CD8-positive, alpha-beta memory T cell (primary cell): ENCODE data around the gene STK10. TPM values are rescaled to one million over a fixed set of nuclear protein-coding genes. Genes with fewer than 3 reads are reported as not detected.
A peak's percentile ranks its signal among the peaks of the same experiment; 100 is the strongest.

Source experiments
- CTCF ChIA-PET: fragments of 350-600 bp; sonication (Branson Sonifier 250); formaldehyde crosslinking; loops from one replicate; lab custom pipeline; 2021; ENCODE audit warnings: antibody characterized with exemption; lab: Charles Lee
- POLR2A ChIA-PET: fragments of 350-600 bp; sonication (Branson Sonifier 250); formaldehyde crosslinking; loops from one replicate; lab custom pipeline; 2021; ENCODE audit warnings: antibody characterized with exemption; lab: Charles Lee
- DNase-seq, 5 donors: peaks; one replicate each; pipeline versions ENCODE4 v3.0.0 to v3.0.0-alpha.2; 2020 to 2022; ENCODE audit warnings: mixed read lengths in 1 of 5
- H3K27ac ChIP-seq: one replicate; pipeline ENCODE4 v1.7.0; 2013; ENCODE audit warnings: low read depth, mild to moderate bottlenecking, low read length, moderate library complexity
- H3K27me3 ChIP-seq: 2 replicates; pipeline ENCODE4 v1.7.0; 2013; ENCODE audit warnings: low read length, mild to moderate bottlenecking; ENCODE audit not compliant: insufficient read depth, poor library complexity, severe bottlenecking
- H3K36me3 ChIP-seq: 2 replicates; pipeline ENCODE4 v1.7.0; 2013; ENCODE audit warnings: mild to moderate bottlenecking, low read length, moderate library complexity; ENCODE audit not compliant: insufficient read depth
- H3K4me1 ChIP-seq: 2 replicates; pipeline ENCODE4 v1.7.0; 2013; ENCODE audit warnings: mild to moderate bottlenecking, low read length, moderate library complexity; ENCODE audit not compliant: insufficient read depth
- H3K4me3 ChIP-seq: 2 replicates; pipeline ENCODE4 v1.7.0; 2013; ENCODE audit warnings: mild to moderate bottlenecking, low read length
- H3K9me3 ChIP-seq: 2 replicates; pipeline ENCODE4 v1.7.0; 2013; ENCODE audit warnings: mild to moderate bottlenecking, low read length
- H3K27ac Mint-ChIP-seq, 8 donors: one replicate each; pipeline ENCODE4 v1.8.0; 2020 to 2021; ENCODE audit warnings: mixed read lengths in 8 of 8, mild to moderate bottlenecking in 6 of 8, inconsistent platforms in 3 of 8, moderate library complexity in 3 of 8
- H3K27me3 Mint-ChIP-seq, 2 donors: one replicate each; pipeline ENCODE4 v1.8.0; 2020 to 2021; ENCODE audit warnings: mixed read lengths in 2 of 2, mild to moderate bottlenecking in 1 of 2, moderate library complexity in 1 of 2
- H3K36me3 Mint-ChIP-seq, 3 donors: one replicate each; pipeline ENCODE4 v1.8.0; 2020 to 2021; ENCODE audit warnings: mixed read lengths in 3 of 3, inconsistent platforms in 1 of 3, mild to moderate bottlenecking in 1 of 3
- H3K4me1 Mint-ChIP-seq, 3 donors: one replicate each; pipeline ENCODE4 v1.8.0; 2020 to 2021; ENCODE audit warnings: mixed read lengths in 3 of 3, inconsistent platforms in 1 of 3, mild to moderate bottlenecking in 1 of 3
- H3K4me3 Mint-ChIP-seq, 7 donors: one replicate each; pipeline ENCODE4 v1.8.0; 2020 to 2021; ENCODE audit warnings: mixed read lengths in 7 of 7, mild to moderate bottlenecking in 6 of 7, moderate library complexity in 4 of 7, inconsistent platforms in 2 of 7
- H3K9me3 Mint-ChIP-seq, 5 donors: one replicate each; pipeline ENCODE4 v1.8.0; 2020 to 2022; ENCODE audit warnings: mixed read lengths in 5 of 5, mild to moderate bottlenecking in 3 of 5, moderate library complexity in 2 of 5, inconsistent platforms in 1 of 5
- polyA plus RNA-seq: library from polyadenylated mRNA; unstranded; fragments of 300-500 nt; fragmentation: Illumina TruSeq; gene quantifications from one replicate; pipeline ENCODE4 v1.2.3, GENCODE V29; 2021
- total RNA-seq, 2 experiments: library from RNA; stranded (reverse); gene quantifications; one replicate each; pipeline ENCODE4 v1.2.3, GENCODE V29; 2021

STK10 gene
- total and polyA plus RNA-seq, 3 experiments from 2014 or later: 113 to 170 (median 118) TPM

DNA sequence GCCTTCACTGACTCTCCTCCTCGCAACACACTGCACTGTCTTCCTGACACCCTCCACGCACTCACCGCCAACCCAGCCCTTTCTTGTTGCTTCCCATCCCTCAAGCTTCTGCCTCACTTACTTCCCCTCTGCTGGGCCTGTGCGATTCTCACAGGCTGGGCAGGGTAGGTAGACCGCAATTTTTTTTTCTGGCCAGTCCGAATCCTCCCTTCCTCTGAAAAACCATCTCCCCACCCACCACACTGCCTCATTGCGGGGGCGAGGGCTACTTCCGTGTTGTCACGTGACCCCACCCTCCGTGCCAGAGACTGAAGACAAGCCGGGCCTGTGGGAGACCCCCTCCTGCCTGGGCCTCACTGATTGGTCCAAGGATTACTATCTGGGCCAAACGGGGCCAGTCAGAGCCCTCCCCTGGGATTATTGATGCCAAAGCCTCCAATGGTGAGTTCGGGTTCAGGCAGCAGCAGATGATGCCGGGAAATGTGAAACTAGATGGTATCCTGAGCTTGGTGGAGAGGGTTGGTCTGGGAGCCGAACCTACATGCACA, 73.1 kb downstream of the STK10 start:
- Mint-ChIP-seq H3K27me3 (peaks cover 0 to 4% of the 10 kb centered on the region in 2 donors), H3K4me3 (peak overlapping the region; percentile 65 to 92 (median 78)), H3K27ac (peak overlapping the region; percentile 83 to 100 (median 96)), H3K9me3 (no peaks in the 10 kb centered on the region), H3K36me3 (peaks cover 13 to 57% (median 21%) of the 10 kb centered on the region in 3 donors), H3K4me1 (peaks cover 73 to 90% (median 89%) of the 10 kb centered on the region in 3 donors)
- peak; percentile 37 to 85 (median 71) for DNase-seq
- POLR2A ChIA-PET: interaction anchor here (0.6 to 5.6 kb wide), 10 partner anchors 7 to 108 kb away, joined by 3 to 42 read pairs (median 5); partner anchors contain the start of gene STK10
- CTCF ChIA-PET: interaction anchor here (0.9 to 8.8 kb wide), 9 partner anchors 9 to 72 kb away, joined by 3 to 98 read pairs (median 5); partner anchors contain the start of gene STK10
- Histone ChIP-seq H3K9me3 (no peaks in the 10 kb centered on the region), H3K27ac (peak overlapping the region; percentile 48), H3K27me3 (no peaks in the 10 kb centered on the region), H3K4me1 (peaks cover 86% of the 10 kb centered on the region), H3K36me3 (peaks cover 4% of the 10 kb centered on the region), H3K4me3 (peak overlapping the region; percentile 40)

DNA sequence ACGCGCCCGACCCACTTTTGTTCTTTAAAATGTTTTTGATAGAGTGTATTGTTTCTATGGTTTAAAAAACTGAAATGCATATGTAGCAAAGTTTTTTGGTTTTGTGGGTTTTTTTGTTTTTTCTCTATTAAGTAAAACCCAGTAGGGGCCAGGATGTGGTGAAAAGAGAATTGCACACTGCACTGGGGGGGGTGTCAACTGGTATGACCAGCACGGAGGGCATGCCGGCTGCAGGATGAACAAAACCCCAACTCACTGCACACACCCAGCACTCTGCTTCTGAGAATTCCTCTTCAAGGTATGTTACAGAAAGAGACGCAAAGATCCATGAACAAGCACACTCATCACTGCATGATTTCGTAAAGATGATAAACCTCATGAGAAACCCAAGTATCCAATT, 75.0 kb downstream of the STK10 start:
- ChIA-PET POLR2A (interaction anchor here (0.7 to 2.7 kb wide), 4 partner anchors 61 to 75 kb away, joined by 4 to 38 read pairs (median 14); partner anchors contain the start of gene STK10), CTCF (interaction anchor here (1.6 to 9.7 kb wide), 5 partner anchors 11 to 74 kb away, joined by 3 to 177 read pairs (median 30); partner anchors contain the start of gene STK10)
- Histone ChIP-seq H3K27ac (peak overlapping the region; percentile 64), H3K4me1 (peaks cover 76% of the 10 kb centered on the region), H3K9me3 (no peaks in the 10 kb centered on the region), H3K27me3 (no peaks in the 10 kb centered on the region), H3K4me3 (no peak overlapping the region), H3K36me3 (peaks cover 4% of the 10 kb centered on the region)
- peak overlapping the region; percentile 85 to 99 (median 96) for H3K27ac Mint-ChIP-seq
- peaks cover 13 to 55% (median 17%) of the 10 kb centered on the region in 3 donors for H3K36me3 Mint-ChIP-seq
- DNase-seq: peak; percentile 56 to 91 (median 87)
- no peaks in the 10 kb centered on the region for H3K9me3 Mint-ChIP-seq
- peak overlapping the region; percentile 67 to 94 (median 79) for H3K4me3 Mint-ChIP-seq
- H3K27me3 Mint-ChIP-seq: peaks cover 0 to 4% of the 10 kb centered on the region in 2 donors
- peaks cover 74 to 88% (median 87%) of the 10 kb centered on the region in 3 donors for H3K4me1 Mint-ChIP-seq

DNA sequence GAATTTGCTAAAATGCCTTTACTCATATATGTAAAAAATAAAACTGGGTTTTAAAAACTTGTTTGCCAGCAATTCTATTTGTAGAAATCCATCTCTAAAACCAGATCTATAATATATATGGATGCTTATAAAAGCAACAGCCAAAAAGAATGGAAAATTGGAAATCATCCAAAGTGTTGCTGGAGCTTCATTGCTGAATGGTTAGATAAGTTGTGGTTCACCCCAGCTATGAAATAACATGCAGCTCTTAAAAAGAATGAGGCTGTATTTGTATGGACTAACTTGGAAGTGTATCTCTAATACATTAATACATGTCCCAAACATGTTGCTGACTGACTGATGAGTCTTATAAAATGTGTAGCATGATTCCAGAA, 76.2 kb downstream of the STK10 start:
- H3K9me3 ChIP-seq: no peaks in the 10 kb centered on the region
- Mint-ChIP-seq H3K27ac (peak overlapping the region; percentile 85 to 98 (median 96)), H3K4me1 (peaks cover 76 to 89% (median 86%) of the 10 kb centered on the region in 3 donors), H3K4me3 (peak overlapping the region; percentile 67 to 94 (median 81)), H3K36me3 (peaks cover 13 to 57% (median 17%) of the 10 kb centered on the region in 3 donors), H3K27me3 (peaks cover 0 to 4% of the 10 kb centered on the region in 2 donors), H3K9me3 (no peaks in the 10 kb centered on the region)
- peak overlapping the region; percentile 56 for H3K27ac ChIP-seq
- no peak for DNase-seq
- no peaks in the 10 kb centered on the region for H3K27me3 ChIP-seq
- H3K4me1 ChIP-seq: peaks cover 80% of the 10 kb centered on the region
- POLR2A ChIA-PET: interaction anchor here (0.7 to 2.7 kb wide), 6 partner anchors 40 to 105 kb away, joined by 3 to 38 read pairs (median 4); partner anchors contain the start of genes FBXW11 and STK10
- CTCF ChIA-PET: interaction anchor here (0.7 to 9.7 kb wide), 9 partner anchors 10 to 105 kb away, joined by 3 to 177 read pairs (median 5); partner anchors contain the start of genes FBXW11 and STK10
- H3K4me3 ChIP-seq: peak overlapping the region; percentile 38
- no peaks in the 10 kb centered on the region for H3K36me3 ChIP-seq

DNA sequence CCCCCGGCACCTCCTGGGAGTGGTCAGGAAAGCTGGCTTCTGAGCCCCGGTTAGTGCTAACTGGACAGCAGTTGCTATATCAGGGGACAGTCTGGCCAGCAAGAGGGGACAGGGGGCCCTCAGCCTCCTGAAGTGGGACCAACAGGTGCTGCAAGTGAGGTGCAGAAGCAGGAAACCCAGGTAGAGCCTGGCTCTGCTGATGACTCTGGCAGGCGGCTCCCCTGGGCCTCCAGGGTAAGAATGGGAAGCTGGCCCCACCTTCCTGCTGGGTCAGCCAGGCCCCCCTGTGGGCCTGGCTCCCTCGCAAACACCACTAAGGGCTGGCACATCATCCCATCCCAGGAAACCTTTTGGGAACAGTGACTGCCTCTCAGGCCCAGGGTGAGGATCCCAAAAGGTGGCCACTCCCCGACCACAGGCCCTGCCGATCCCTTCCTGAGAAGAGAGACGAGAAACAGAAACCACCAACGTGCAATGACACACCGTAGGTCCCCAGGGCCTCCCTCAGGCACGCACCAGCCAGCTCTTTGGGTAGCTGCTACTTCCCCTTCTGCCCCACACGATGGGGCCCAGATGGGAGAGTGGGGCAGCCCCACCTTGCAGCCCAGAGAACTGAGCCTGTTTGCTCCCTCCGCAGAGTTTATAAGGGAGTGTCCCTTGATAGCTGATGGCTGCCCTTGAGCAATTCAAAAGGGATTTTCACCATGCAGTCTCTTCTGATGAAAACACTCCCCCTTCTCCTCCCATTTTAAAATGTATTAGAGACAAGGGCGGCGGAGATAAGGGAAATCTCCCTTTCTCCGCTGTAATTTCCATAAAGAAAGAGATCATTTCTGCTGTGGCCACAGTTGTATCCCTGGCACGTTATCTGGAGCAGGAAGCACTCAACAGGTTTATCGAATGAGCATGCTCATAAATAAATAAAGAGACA, 76.8 kb downstream of the STK10 start:
- Histone ChIP-seq H3K36me3 (peaks cover 5% of the 10 kb centered on the region), H3K27ac (peak overlapping the region; percentile 56), H3K4me3 (peak overlapping the region; percentile 38), H3K9me3 (no peaks in the 10 kb centered on the region), H3K27me3 (no peaks in the 10 kb centered on the region), H3K4me1 (peaks cover 79% of the 10 kb centered on the region)
- Mint-ChIP-seq H3K9me3 (no peaks in the 10 kb centered on the region), H3K36me3 (peaks cover 10 to 58% (median 13%) of the 10 kb centered on the region in 3 donors), H3K4me1 (peaks cover 72 to 87% (median 82%) of the 10 kb centered on the region in 3 donors), H3K27ac (peak overlapping the region; percentile 85 to 98 (median 96)), H3K27me3 (peaks cover 0 to 4% of the 10 kb centered on the region in 2 donors), H3K4me3 (peak overlapping the region; percentile 67 to 94 (median 78))
- POLR2A ChIA-PET: interaction anchor here (0.7 to 2.7 kb wide), 6 partner anchors 41 to 104 kb away, joined by 3 to 38 read pairs (median 4); partner anchors contain the start of genes FBXW11 and STK10
- peak; percentile 59 to 85 (median 64) for DNase-seq
- CTCF ChIA-PET: interaction anchor here (0.7 to 9.7 kb wide), 11 partner anchors 10 to 172 kb away, joined by 3 to 177 read pairs (median 5); partner anchors contain the start of genes FBXW11 and STK10

DNA sequence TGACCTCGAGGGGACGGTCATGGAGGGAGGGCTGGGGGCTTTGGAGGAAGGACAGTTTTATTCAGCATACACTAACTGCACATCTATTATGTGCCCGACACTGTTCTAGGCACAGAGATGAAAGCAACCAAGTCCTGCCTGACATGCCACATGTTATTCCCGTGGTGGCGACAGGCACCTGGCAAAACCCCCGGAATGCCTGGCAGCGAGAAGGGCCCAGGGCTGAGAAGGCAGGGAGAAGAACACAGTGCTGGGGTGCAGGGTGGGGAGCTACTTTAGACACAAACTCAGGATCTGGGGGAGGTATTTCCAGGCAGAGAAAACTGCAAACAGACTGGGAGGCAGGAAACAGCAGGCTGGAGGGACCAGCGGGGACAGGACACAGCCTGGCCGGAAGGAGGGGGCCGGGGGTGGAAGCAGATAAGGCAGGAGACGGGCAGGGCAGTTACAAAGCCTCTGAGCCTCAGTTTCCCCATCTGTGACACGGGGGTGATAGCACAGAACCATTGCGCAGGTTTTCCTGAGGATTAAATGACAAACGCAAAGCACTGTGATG, 77.7 kb downstream of the STK10 start:
- Mint-ChIP-seq H3K36me3 (peaks cover 5 to 58% (median 8%) of the 10 kb centered on the region in 3 donors), H3K4me1 (peaks cover 65 to 82% (median 73%) of the 10 kb centered on the region in 3 donors), H3K9me3 (no peaks in the 10 kb centered on the region), H3K27me3 (peaks cover 0 to 4% of the 10 kb centered on the region in 2 donors), H3K27ac (peak overlapping the region; percentile 59 to 98 (median 96)), H3K4me3 (peak overlapping the region in 6 of 7 donors; percentile 25 to 71 (median 55))
- peak overlapping the region; percentile 56 for H3K27ac ChIP-seq
- H3K9me3 ChIP-seq: no peaks in the 10 kb centered on the region
- ChIA-PET CTCF (interaction anchor here (1.0 to 9.7 kb wide), 4 partner anchors 54 to 173 kb away, joined by 3 to 177 read pairs (median 18); partner anchors contain the start of gene STK10), POLR2A (interaction anchor here (2.4 to 2.7 kb wide), 2 partner anchors 64 to 77 kb away, joined by 23 to 38 read pairs; partner anchors contain the start of gene STK10)
- peaks cover 70% of the 10 kb centered on the region for H3K4me1 ChIP-seq
- peaks cover 12% of the 10 kb centered on the region for H3K36me3 ChIP-seq
- peak overlapping the region; percentile 38 for H3K4me3 ChIP-seq
- no peaks in the 10 kb centered on the region for H3K27me3 ChIP-seq
- DNase-seq: no peak

DNA sequence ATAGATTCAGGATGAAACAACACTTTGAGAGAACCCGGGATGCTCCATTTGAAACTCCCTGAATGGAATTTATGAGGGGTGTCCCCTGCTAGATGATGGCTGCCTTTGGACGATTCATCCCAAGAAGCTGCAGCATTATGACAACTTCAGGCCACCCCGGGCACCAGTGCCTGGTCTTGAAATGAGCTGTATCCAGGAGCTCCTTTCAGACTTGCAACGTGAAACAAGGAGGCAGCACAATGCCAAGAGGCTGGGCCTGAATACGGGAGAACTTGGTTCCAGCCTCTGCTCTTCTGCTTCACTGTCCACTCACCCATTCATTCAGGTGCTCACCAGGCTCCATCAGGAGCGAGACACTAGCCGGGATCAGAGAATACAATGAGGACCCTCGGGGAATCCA, 78.3 kb downstream of the STK10 start:
- peak overlapping the region in 5 of 7 donors; percentile 25 to 63 (median 53) for H3K4me3 Mint-ChIP-seq
- H3K36me3 ChIP-seq: peaks cover 17% of the 10 kb centered on the region
- DNase-seq: no peak
- ChIA-PET CTCF (interaction anchor here (1.0 to 9.7 kb wide), 3 partner anchors 65 to 173 kb away, joined by 3 to 177 read pairs (median 30); partner anchors contain the start of gene STK10), POLR2A (interaction anchor here (1.3 kb wide), 1 partner anchor 79 kb away, joined by 4 read pairs; no protein-coding TSS in a partner anchor)
- H3K4me1 ChIP-seq: peaks cover 64% of the 10 kb centered on the region
- no peaks in the 10 kb centered on the region for H3K9me3 Mint-ChIP-seq
- H3K9me3 ChIP-seq: no peaks in the 10 kb centered on the region
- no peaks in the 10 kb centered on the region for H3K27me3 ChIP-seq
- H3K27ac ChIP-seq: no peak overlapping the region
- H3K27me3 Mint-ChIP-seq: peaks cover 0 to 4% of the 10 kb centered on the region in 2 donors
- peaks cover 59 to 79% (median 68%) of the 10 kb centered on the region in 3 donors for H3K4me1 Mint-ChIP-seq
- H3K27ac Mint-ChIP-seq: peak overlapping the region; percentile 59 to 98 (median 96)
- peaks cover 2 to 57% (median 2%) of the 10 kb centered on the region in 3 donors for H3K36me3 Mint-ChIP-seq
- H3K4me3 ChIP-seq: no peak overlapping the region
